H1 (cell line): Measurements from ENCODE around the gene CCDC136. TPM values are rescaled to one million over a fixed set of nuclear protein-coding genes. Genes with fewer than 3 reads are reported as not detected.

ENCODE experiments used
- CTCF ChIA-PET: fragments of 300-600 bp; sonication (Branson Sonifier 250); formaldehyde crosslinking; loops from one replicate; lab custom pipeline; 2021; ENCODE audit not compliant: partially characterized antibody; lab: Charles Lee
- POLR2A ChIA-PET: fragments of 300-600 bp; sonication (Branson Sonifier 250); formaldehyde crosslinking; loops from one replicate; lab custom pipeline; 2021; ENCODE audit warnings: inconsistent platforms; ENCODE audit not compliant: partially characterized antibody; lab: Charles Lee
- DNase-seq, 2 experiments: peaks; one replicate each; pipeline versions ENCODE4 v3.0.0 to v3.0.0-alpha.2; 2010 to 2022; ENCODE audit warnings: low spot score in 2 of 2, low read depth in 1 of 2, mixed read lengths in 1 of 2
- FAIRE-seq: peaks from 2 replicates; lab custom pipeline; 2011; peaks lifted over from hg19 to GRCh38; lab: Jason Lieb, UNC
- H2AFZ ChIP-seq: 2 replicates; pipeline ENCODE4 v1.8.1; 2012; ENCODE audit warnings: low read length, inconsistent platforms
- H2AK5ac ChIP-seq: 2 replicates; pipeline ENCODE4 v1.6.1; 2013; ENCODE audit warnings: low read depth, low read length
- H2BK120ac ChIP-seq: replicated peaks from 2 replicates; pipeline ENCODE3; 2013; ENCODE audit warnings: low read depth, low read length, inconsistent platforms
- H2BK12ac ChIP-seq: 2 replicates; pipeline ENCODE4 v1.6.1; 2013; ENCODE audit warnings: low read depth, low read length
- H2BK15ac ChIP-seq: 2 replicates; pipeline ENCODE4 v1.6.1; 2013; ENCODE audit warnings: low read length
- H2BK20ac ChIP-seq: 2 replicates; pipeline ENCODE4 v1.6.1; 2013; ENCODE audit warnings: low read length
- H2BK5ac ChIP-seq: 2 replicates; pipeline ENCODE4 v1.6.1; 2013; ENCODE audit warnings: low read depth, low read length
- H3K14ac ChIP-seq: 2 replicates; pipeline ENCODE4 v1.6.1; 2013; ENCODE audit warnings: inconsistent platforms; ENCODE audit not compliant: insufficient read length
- H3K18ac ChIP-seq: 2 replicates; pipeline ENCODE4 v1.6.1; 2013; ENCODE audit warnings: low read length; ENCODE audit errors: extremely low read depth
- H3K23ac ChIP-seq: 2 replicates; pipeline ENCODE4 v1.6.1; 2013; ENCODE audit warnings: inconsistent platforms; ENCODE audit not compliant: insufficient read length
- H3K23me2 ChIP-seq: 2 replicates; pipeline ENCODE4 v1.6.1; 2013; ENCODE audit warnings: low read depth, low read length
- H3K27ac ChIP-seq: 2 replicates; pipeline ENCODE4 v1.6.1; 2011; ENCODE audit warnings: low read depth, low read length, inconsistent platforms
- H3K27me3 ChIP-seq, 4 experiments: replicated peaks in 1 of 4; 1 replicate in 1 of 4; 2 replicates in 3 of 4; pipeline versions ENCODE4 v1.6.1 to v1.8.1; 2011 to 2013; ENCODE audit warnings: low read length in 3 of 4, mild to moderate bottlenecking in 3 of 4, inconsistent platforms in 2 of 4, mixed read lengths in 2 of 4, moderate library complexity in 1 of 4; ENCODE audit not compliant: control insufficient read depth in 3 of 4, insufficient read depth in 3 of 4; ENCODE audit errors: extremely low read depth in 1 of 4
- H3K36me3 ChIP-seq, 4 experiments: 2 replicates each; pipeline versions ENCODE4 v1.6.1 to v1.8.1; 2011 to 2013; ENCODE audit warnings: mild to moderate bottlenecking in 4 of 4, low read length in 3 of 4, moderate library complexity in 2 of 4, control low read depth in 1 of 4, inconsistent platforms in 1 of 4; ENCODE audit not compliant: insufficient read depth in 4 of 4, control insufficient read depth in 2 of 4
- H3K4ac ChIP-seq: replicated peaks from 2 replicates; pipeline ENCODE3; 2013; ENCODE audit warnings: low read length, low read depth, mixed read lengths, inconsistent platforms; ENCODE audit not compliant: insufficient read length
- H3K4me1 ChIP-seq, 4 experiments: replicated peaks in 1 of 4; 1 replicate in 1 of 4; 2 replicates in 3 of 4; pipeline versions ENCODE4 v1.6.1 to v1.8.1; 2011 to 2013; ENCODE audit warnings: low read length in 3 of 4, inconsistent platforms in 2 of 4, mixed read lengths in 1 of 4; ENCODE audit not compliant: insufficient read depth in 4 of 4, control insufficient read depth in 3 of 4
- H3K4me2 ChIP-seq, 2 experiments: 2 replicates each; pipeline versions ENCODE4 v1.6.1 to v1.8.1; 2011 to 2013; ENCODE audit warnings: low read depth in 2 of 2, low read length in 2 of 2, control low read depth in 1 of 2, inconsistent platforms in 1 of 2, mild to moderate bottlenecking in 1 of 2; ENCODE audit not compliant: insufficient read depth in 1 of 2
- H3K4me3 ChIP-seq, 4 experiments: fragments of 200-600, 300-600 bp in 1 of 4; sonication (generic), shearing (Covaris generic), sonication (Bioruptor Twin) in 1 of 4; 2 replicates each; pipeline versions ENCODE4 v1.5.1 to v1.8.1; 2011 to 2016; ENCODE audit warnings: low read length in 4 of 4, low read depth in 3 of 4, control low read depth in 2 of 4, inconsistent platforms in 2 of 4, mild to moderate bottlenecking in 2 of 4, mixed read lengths in 1 of 4, moderate library complexity in 1 of 4; ENCODE audit not compliant: insufficient read depth in 2 of 4; ENCODE audit errors: extremely low read depth in 1 of 4
- H3K56ac ChIP-seq: replicated peaks from 2 replicates; pipeline ENCODE3; 2013; ENCODE audit warnings: low read depth, mild to moderate bottlenecking, mixed read lengths, low read length, inconsistent platforms; ENCODE audit not compliant: insufficient read length
- H3K79me1 ChIP-seq: 2 replicates; pipeline ENCODE4 v1.6.1; 2013; ENCODE audit warnings: low read depth, low read length, control low read depth
- H3K79me2 ChIP-seq, 2 experiments: 2 replicates each; pipeline versions ENCODE4 v1.6.1 to v1.8.1; 2012 to 2013; ENCODE audit warnings: low read length in 2 of 2, mild to moderate bottlenecking in 2 of 2, inconsistent platforms in 1 of 2; ENCODE audit not compliant: insufficient read depth in 2 of 2, control insufficient read depth in 1 of 2
- H3K9ac ChIP-seq, 4 experiments: replicated peaks in 1 of 4; 1 replicate in 1 of 4; 2 replicates in 3 of 4; pipeline versions ENCODE4 v1.6.1 to v1.8.1; 2011 to 2013; ENCODE audit warnings: low read depth in 3 of 4, low read length in 3 of 4, control low read depth in 2 of 4, mild to moderate bottlenecking in 2 of 4, moderate library complexity in 2 of 4, inconsistent platforms in 1 of 4; ENCODE audit errors: extremely low read depth in 1 of 4
- H3K9me3 ChIP-seq, 2 experiments: 2 replicates each; pipeline versions ENCODE4 v1.6.1 to v1.8.1; 2012 to 2013; ENCODE audit warnings: mild to moderate bottlenecking in 2 of 2, moderate library complexity in 2 of 2, control low read depth in 1 of 2, inconsistent platforms in 1 of 2, low read depth in 1 of 2, low read length in 1 of 2, mixed read lengths in 1 of 2; ENCODE audit not compliant: insufficient read depth in 2 of 2
- H4K20me1 ChIP-seq, 2 experiments: replicated peaks in 1 of 2; 2 replicates each; pipeline versions ENCODE3 to v1.8.1; 2011 to 2013; ENCODE audit warnings: inconsistent platforms in 2 of 2, low read length in 2 of 2, mild to moderate bottlenecking in 1 of 2; ENCODE audit not compliant: insufficient read depth in 2 of 2, control insufficient read depth in 1 of 2
- H4K5ac ChIP-seq: 2 replicates; pipeline ENCODE4 v1.6.1; 2013; ENCODE audit warnings: low read length, low read depth, mixed read lengths, inconsistent platforms; ENCODE audit not compliant: insufficient read length
- H4K8ac ChIP-seq: 2 replicates; pipeline ENCODE4 v1.8.0; 2013; ENCODE audit warnings: mild to moderate bottlenecking, moderate library complexity, low read length, inconsistent platforms; ENCODE audit not compliant: insufficient read depth; ENCODE audit errors: extremely low read depth
- H4K91ac ChIP-seq: replicated peaks from 2 replicates; pipeline ENCODE3; 2013; ENCODE audit warnings: low read length, mixed read lengths, inconsistent platforms; ENCODE audit not compliant: insufficient read length
- ASH2L ChIP-seq: fragments of 200-600, 300-600 bp; sonication (generic); IDR thresholded peaks from one replicate; pipeline ENCODE4 v1.7.1; 2017; ENCODE audit warnings: low read length
- BCL11A ChIP-seq, 2 experiments: IDR thresholded peaks; one replicate each; pipeline ENCODE4 v1.6.1; 2011; ENCODE audit warnings: low read depth in 2 of 2, low read length in 2 of 2, mild to moderate bottlenecking in 2 of 2
- CBX5 ChIP-seq: fragments of 300-800, 300-1000 bp; sonication (generic); IDR thresholded peaks from 2 replicates; pipeline ENCODE4 v1.7.1; 2016; ENCODE audit warnings: antibody characterized with exemption, low read length, low read depth
- CBX8 ChIP-seq: fragments of 300-800, 300-1000 bp; sonication (generic); IDR thresholded peaks from 2 replicates; pipeline ENCODE4 v1.7.1; 2016; ENCODE audit warnings: low read depth, low read length, borderline replicate concordance
- CREB1 ChIP-seq: IDR thresholded peaks from 2 replicates; pipeline ENCODE4 v1.6.1; 2012; ENCODE audit warnings: inconsistent platforms
- EP300 ChIP-seq, 2 experiments: IDR thresholded peaks; 1 replicate in 1 of 2; 2 replicates in 1 of 2; pipeline ENCODE4 v1.6.1; 2011 to 2012; ENCODE audit warnings: low read depth in 2 of 2, low read length in 2 of 2, mild to moderate bottlenecking in 2 of 2, borderline replicate concordance in 1 of 2, inconsistent platforms in 1 of 2, moderate library complexity in 1 of 2
- HDAC6 ChIP-seq: IDR thresholded peaks from one replicate; pipeline ENCODE4 v1.7.1; 2012; ENCODE audit warnings: low read depth, mild to moderate bottlenecking, inconsistent platforms, low read length, moderate library complexity
- JUND ChIP-seq: IDR thresholded peaks from 2 replicates; pipeline ENCODE4 v1.6.1; 2011; ENCODE audit warnings: mild to moderate bottlenecking, improper control_type of control experiment, low read length
- KDM1A ChIP-seq: fragments of 200-600, 300-600 bp; sonication (generic); IDR thresholded peaks from 2 replicates; pipeline ENCODE4 v1.7.1; 2016; ENCODE audit warnings: mild to moderate bottlenecking, low read length, borderline replicate concordance
- NRF1 ChIP-seq: IDR thresholded peaks from 2 replicates; pipeline ENCODE4 v1.6.1; 2011; ENCODE audit warnings: mild to moderate bottlenecking, low read depth, low read length, improper control_type of control experiment
- POLR2A ChIP-seq, 2 experiments: IDR thresholded peaks; 1 replicate in 1 of 2; 2 replicates in 1 of 2; pipeline ENCODE4 v1.6.1; 2011; ENCODE audit warnings: low read depth in 2 of 2, low read length in 2 of 2, mild to moderate bottlenecking in 2 of 2; ENCODE audit errors: control extremely low read depth in 1 of 2
- POU5F1 ChIP-seq: IDR thresholded peaks from 2 replicates; pipeline ENCODE4 v1.6.1; 2011; ENCODE audit warnings: low read depth, mild to moderate bottlenecking, low read length, moderate library complexity
- RXRA ChIP-seq: IDR thresholded peaks from 2 replicates; pipeline ENCODE4 v1.6.1; 2011; ENCODE audit warnings: low read depth, mild to moderate bottlenecking, low read length, moderate library complexity; ENCODE audit not compliant: insufficient read depth
- SP2 ChIP-seq: IDR thresholded peaks from 2 replicates; pipeline ENCODE4 v1.6.1; 2012; ENCODE audit warnings: mild to moderate bottlenecking, low read length, inconsistent platforms
- SRF ChIP-seq: IDR thresholded peaks from 2 replicates; pipeline ENCODE4 v1.6.1; 2011; ENCODE audit warnings: mild to moderate bottlenecking, low read depth, low read length, moderate library complexity
- TAF1 ChIP-seq: IDR thresholded peaks from 2 replicates; pipeline ENCODE4 v1.6.1; 2011; ENCODE audit warnings: mild to moderate bottlenecking, low read depth, low read length
- WGBS, 2 experiments: shearing (Covaris generic) in 1 of 2; methylation state at CpG; one replicate each; pipeline versions ENCODE4 v1.1.6 to v1.1.7; 2013 to 2015; ENCODE audit warnings: low lambda C conversion rate in 2 of 2, mixed read lengths in 2 of 2, inconsistent platforms in 1 of 2, low coverage in 1 of 2, missing lambda C conversion rate in 1 of 2; ENCODE audit not compliant: insufficient replicate concordance in 2 of 2, insufficient coverage in 1 of 2, insufficient read length in 1 of 2; ENCODE audit errors: extremely low coverage in 1 of 2, missing lambda C conversion rate in 1 of 2; 5-methylcytosine and 5-hydroxymethylcytosine counted together
- polyA plus RNA-seq, 7 experiments: library from polyadenylated mRNA; depleted of rRNA in 3 of 7; stranded (reverse) in 5 of 7; unstranded in 2 of 7; fragments of >200 nt in 5 of 7; fragments of 200-250 nt in 2 of 7; gene quantifications; 1 replicate in 5 of 7; 2 replicates in 1 of 7; 4 replicates in 1 of 7; pipeline versions ENCODE4 v1.2.1 to v1.2.3, GENCODE V29; 2011 to 2013; ENCODE audit warnings: missing spikeins in 2 of 7, mixed read lengths in 2 of 7
- total RNA-seq: library from RNA; stranded (reverse); fragmentation: NEBNext Ultra II Directional; extraction: Animal tissue kit (Norgen Biotek cat#: 25700); gene quantifications from 2 replicates; pipeline ENCODE4 v1.2.1, GENCODE V29; 2021

CCDC136 gene
- total and polyA plus RNA-seq, 2 of the 8 experiments (the other 6 are each of a cell fraction or from before 2014, with no cell fraction given): 35.6 to 47.7 TPM

DNA sequence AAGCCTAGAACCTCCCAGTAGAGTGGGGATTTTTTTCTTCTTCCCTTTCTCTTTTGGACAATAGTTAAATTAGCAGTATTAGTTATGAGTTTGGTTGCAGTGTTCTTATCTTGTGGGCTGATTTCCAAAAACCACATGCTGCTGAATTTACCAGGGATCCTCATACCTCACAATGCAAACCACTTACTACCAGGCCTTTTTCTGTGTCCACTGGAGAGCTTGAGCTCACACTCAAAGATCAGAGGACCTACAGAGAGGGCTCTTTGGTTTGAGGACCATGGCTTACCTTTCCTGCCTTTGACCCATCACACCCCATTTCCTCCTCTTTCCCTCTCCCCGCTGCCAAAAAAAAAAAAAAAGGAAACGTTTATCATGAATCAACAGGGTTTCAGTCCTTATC lies 21.5 kb upstream of the CCDC136 start:
- H3K4me3 ChIP-seq: no peak overlapping the region
- no peaks in the 10 kb centered on the region for H3K79me1 ChIP-seq
- H2BK5ac ChIP-seq: no peak overlapping the region
- H2BK20ac ChIP-seq: no peak overlapping the region
- peaks cover 0 to 2% of the 10 kb centered on the region in 2 experiments for H4K20me1 ChIP-seq
- no peak overlapping the region for H2AFZ ChIP-seq
- H3K9ac ChIP-seq: no peak overlapping the region
- peaks cover 18 to 70% (median 46%) of the 10 kb centered on the region in 4 experiments for H3K36me3 ChIP-seq
- CTCF ChIA-PET: interaction anchor here (0.6 to 1.4 kb wide), 2 partner anchors 72 to 98 kb away, joined by 3 read pairs; no protein-coding TSS in a partner anchor
- H4K91ac ChIP-seq: no peak overlapping the region
- no peak overlapping the region for H3K4me2 ChIP-seq
- no peak overlapping the region for H2AK5ac ChIP-seq
- H3K4me1 ChIP-seq: no peaks in the 10 kb centered on the region
- H3K79me2 ChIP-seq: no peaks in the 10 kb centered on the region
- H3K4ac ChIP-seq: no peak overlapping the region
- no peak overlapping the region for H3K14ac ChIP-seq
- no peaks in the 10 kb centered on the region for H3K27me3 ChIP-seq
- no peak overlapping the region for H3K18ac ChIP-seq
- no peak overlapping the region for H4K5ac ChIP-seq
- POLR2A ChIA-PET: interaction anchor here (1.1 to 1.7 kb wide), 3 partner anchors 9 to 30 kb away, joined by 3 to 4 read pairs (median 4); partner anchors contain the start of gene CALU
- no peak overlapping the region for H3K56ac ChIP-seq
- 100% methylated on average over 2 of the region's 2 CpGs; no CpG with 5 or more reads in 1 of the 2 experiments for WGBS, 2 experiments
- H2BK120ac ChIP-seq: no peak overlapping the region
- H3K23ac ChIP-seq: no peak overlapping the region
- no peak overlapping the region for H2BK12ac ChIP-seq
- H4K8ac ChIP-seq: no peak overlapping the region
- no peak for DNase-seq
- H3K27ac ChIP-seq: no peak overlapping the region
- H2BK15ac ChIP-seq: no peak overlapping the region
- no peaks in the 10 kb centered on the region for H3K9me3 ChIP-seq
- FAIRE-seq: no peak
- H3K23me2 ChIP-seq: no peaks in the 10 kb centered on the region
- TF ChIP-seq CREB1 (no peak), EP300 (IDR thresholded peaks at IDR 0.05; ENCODE audit: borderline replicate concordance in 1 of 2, low read depth in 2 of 2, low read length in 2 of 2) (no peak), RXRA (no peak), JUND (no peak), POLR2A (IDR thresholded peaks at IDR 0.05; ENCODE audit: control extremely low read depth in 1 of 2, low read depth in 2 of 2, low read length in 2 of 2) (no peak), TAF1 (no peak), NRF1 (no peak), CBX5 (no peak), SRF (no peak), ASH2L (no peak), BCL11A (IDR thresholded peaks at IDR 0.05; ENCODE audit: low read depth in 2 of 2, low read length in 2 of 2) (no peak), KDM1A (no peak), SP2 (no peak), POU5F1 (no peak), CBX8 (no peak), HDAC6 (no peak)
